OCI-LY3 (cell line): ENCODE measurements around the gene DHRSX.
"Not testable (repeated sequence)": the region's sequence is repeated elsewhere in the genome, so short reads cannot be mapped to it uniquely, and the experiment has no call there.

ENCODE experiments used
- H2AFZ ChIP-seq: fragments of 200-600, 300-600 bp; shearing (Covaris generic); 2 replicates; pipeline ENCODE4 v1.6.0; 2014; ENCODE audit warnings: antibody characterized with exemption, low read depth, low read length
- H3K27ac ChIP-seq: fragments of 200-600, 300-600 bp; sonication (generic); 2 replicates; pipeline ENCODE4 v1.5.1; 2014; ENCODE audit warnings: mild to moderate bottlenecking, low read length, moderate library complexity, mixed read lengths
- H3K27me3 ChIP-seq: fragments of 200-600, 300-600 bp; sonication (generic); 2 replicates; pipeline ENCODE4 v1.6.1; 2014; ENCODE audit warnings: low read depth, low read length, mixed read lengths
- H3K36me3 ChIP-seq: fragments of 200-600, 300-600 bp; sonication (generic); replicated peaks from 2 replicates; pipeline ENCODE3; 2014; ENCODE audit warnings: low read depth, low read length, mixed read lengths
- H3K4me1 ChIP-seq: fragments of 300-600, 200-600 bp; sonication (generic); 2 replicates; pipeline ENCODE4 v1.6.1; 2014; ENCODE audit warnings: low read length, mixed read lengths
- H3K4me2 ChIP-seq: fragments of 200-600, 300-600 bp; sonication (generic); 2 replicates; pipeline ENCODE4 v1.6.1; 2014; ENCODE audit warnings: low read length, mixed read lengths
- H3K4me3 ChIP-seq: fragments of 300-600, 200-600 bp; sonication (generic); 2 replicates; pipeline ENCODE4 v1.5.1; 2014; ENCODE audit warnings: antibody characterized with exemption, mild to moderate bottlenecking, low read length, moderate library complexity
- H3K79me2 ChIP-seq: fragments of 300-600, 200-600 bp; shearing (Covaris generic); 2 replicates; pipeline ENCODE4 v1.6.1; 2014; ENCODE audit warnings: mild to moderate bottlenecking, low read length, mixed read lengths
- H3K9ac ChIP-seq: fragments of 300-600, 200-600 bp; shearing (Covaris generic); 2 replicates; pipeline ENCODE4 v1.6.0; 2014; ENCODE audit warnings: mild to moderate bottlenecking, low read length, moderate library complexity
- H3K9me3 ChIP-seq: fragments of 200-600, 300-600 bp; shearing (Covaris generic); 2 replicates; pipeline ENCODE4 v1.6.1; 2014; ENCODE audit warnings: low read length, mixed read lengths; ENCODE audit not compliant: insufficient read depth
- H4K20me1 ChIP-seq: fragments of 200-600, 300-600 bp; sonication (generic); 2 replicates; pipeline ENCODE4 v1.6.1; 2016; ENCODE audit warnings: low read length, mixed read lengths; ENCODE audit not compliant: insufficient read depth
- EZH2phosphoT487 ChIP-seq: fragments of 200-600 bp; shearing (Covaris generic); IDR thresholded peaks from 2 replicates; pipeline ENCODE4 v1.6.1; 2018; ENCODE audit warnings: antibody characterized with exemption, mixed run types, low read depth
- TF ChIP-seq, protein P1 (sequence below): fragments of 200-600, 300-600 bp; sonication (generic); IDR thresholded peaks from 2 replicates; pipeline ENCODE4 v1.5.1; 2014; ENCODE audit warnings: antibody characterized with exemption, low read length, low read depth

Gene DHRSX

DNA sequence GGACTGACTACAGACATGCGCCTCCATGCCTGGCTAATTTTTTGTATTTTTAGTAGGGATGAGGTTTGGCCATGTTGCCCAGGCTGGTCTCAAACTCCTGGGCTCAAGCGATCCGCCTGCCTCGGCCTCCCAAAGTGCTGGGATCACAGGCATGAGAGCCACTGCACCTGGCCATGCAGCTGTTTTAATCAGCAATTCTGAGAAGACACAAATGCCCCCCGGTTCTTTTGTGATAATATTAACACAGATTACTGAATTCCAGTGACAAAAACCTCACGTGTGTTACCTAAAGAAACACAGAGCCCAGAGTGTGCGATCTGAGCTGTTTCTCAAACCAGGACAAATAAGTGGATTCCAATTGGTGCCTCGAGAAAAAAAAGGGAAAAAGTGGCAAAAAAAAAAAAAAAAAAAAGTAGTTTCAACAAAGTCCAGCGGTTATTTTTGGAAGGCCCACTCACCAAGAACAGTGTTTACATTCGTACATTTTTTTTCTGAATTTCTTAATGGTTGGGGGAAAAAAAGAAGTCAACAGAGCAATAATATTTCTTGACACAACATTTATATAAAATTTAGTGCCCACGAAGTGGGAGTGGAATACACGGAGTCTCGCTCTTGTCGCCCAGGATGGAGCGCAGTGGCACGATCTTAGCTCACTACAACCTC, 17.2 kb downstream of the DHRSX start:
- no peak overlapping the region for H2AFZ ChIP-seq
- H3K9me3 ChIP-seq: no peaks in the 10 kb centered on the region
- peaks cover 67% of the 10 kb centered on the region for H4K20me1 ChIP-seq
- H3K27ac ChIP-seq: no peak overlapping the region
- H3K36me3 ChIP-seq: peaks cover 49% of the 10 kb centered on the region
- H3K27me3 ChIP-seq: no peaks in the 10 kb centered on the region
- no peak overlapping the region for H3K4me2 ChIP-seq
- TF ChIP-seq EZH2phosphoT487: no peak
- TF ChIP-seq, protein P1, sequence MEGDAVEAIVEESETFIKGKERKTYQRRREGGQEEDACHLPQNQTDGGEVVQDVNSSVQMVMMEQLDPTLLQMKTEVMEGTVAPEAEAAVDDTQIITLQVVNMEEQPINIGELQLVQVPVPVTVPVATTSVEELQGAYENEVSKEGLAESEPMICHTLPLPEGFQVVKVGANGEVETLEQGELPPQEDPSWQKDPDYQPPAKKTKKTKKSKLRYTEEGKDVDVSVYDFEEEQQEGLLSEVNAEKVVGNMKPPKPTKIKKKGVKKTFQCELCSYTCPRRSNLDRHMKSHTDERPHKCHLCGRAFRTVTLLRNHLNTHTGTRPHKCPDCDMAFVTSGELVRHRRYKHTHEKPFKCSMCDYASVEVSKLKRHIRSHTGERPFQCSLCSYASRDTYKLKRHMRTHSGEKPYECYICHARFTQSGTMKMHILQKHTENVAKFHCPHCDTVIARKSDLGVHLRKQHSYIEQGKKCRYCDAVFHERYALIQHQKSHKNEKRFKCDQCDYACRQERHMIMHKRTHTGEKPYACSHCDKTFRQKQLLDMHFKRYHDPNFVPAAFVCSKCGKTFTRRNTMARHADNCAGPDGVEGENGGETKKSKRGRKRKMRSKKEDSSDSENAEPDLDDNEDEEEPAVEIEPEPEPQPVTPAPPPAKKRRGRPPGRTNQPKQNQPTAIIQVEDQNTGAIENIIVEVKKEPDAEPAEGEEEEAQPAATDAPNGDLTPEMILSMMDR: no peak
- H3K79me2 ChIP-seq: peaks cover 83% of the 10 kb centered on the region
- no peak overlapping the region for H3K4me3 ChIP-seq
- H3K9ac ChIP-seq: no peak overlapping the region
- H3K4me1 ChIP-seq: no peaks in the 10 kb centered on the region

DNA sequence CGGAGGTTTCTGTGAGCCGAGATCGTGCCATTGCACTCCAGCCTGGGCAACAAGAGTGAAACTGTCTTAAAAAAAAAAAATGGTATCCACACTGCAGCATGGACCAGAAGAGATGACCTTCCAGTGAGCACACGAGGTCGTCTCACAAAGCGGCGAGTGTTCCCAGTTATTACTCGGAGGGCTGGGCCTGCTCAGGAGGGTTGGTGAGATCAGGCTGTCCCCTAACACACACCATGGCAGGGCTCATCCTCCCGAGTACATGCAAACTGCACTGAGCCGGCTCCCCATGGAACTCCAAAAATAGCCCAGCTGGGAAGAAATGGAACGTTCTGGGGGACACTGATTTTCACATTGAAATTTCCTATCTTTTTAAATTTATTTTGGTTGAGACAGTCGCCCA, 19.2 kb downstream of the DHRSX start:
- not testable (repeated sequence) for H3K4me2 ChIP-seq, H2AFZ ChIP-seq, H3K9ac ChIP-seq, H3K4me3 ChIP-seq, H3K4me1 ChIP-seq, H3K9me3 ChIP-seq, H3K27me3 ChIP-seq, H3K27ac ChIP-seq
- Histone ChIP-seq H4K20me1 (peaks cover 57% of the 10 kb centered on the region), H3K79me2 (peaks cover 81% of the 10 kb centered on the region), H3K36me3 (peaks cover 31% of the 10 kb centered on the region)

DNA sequence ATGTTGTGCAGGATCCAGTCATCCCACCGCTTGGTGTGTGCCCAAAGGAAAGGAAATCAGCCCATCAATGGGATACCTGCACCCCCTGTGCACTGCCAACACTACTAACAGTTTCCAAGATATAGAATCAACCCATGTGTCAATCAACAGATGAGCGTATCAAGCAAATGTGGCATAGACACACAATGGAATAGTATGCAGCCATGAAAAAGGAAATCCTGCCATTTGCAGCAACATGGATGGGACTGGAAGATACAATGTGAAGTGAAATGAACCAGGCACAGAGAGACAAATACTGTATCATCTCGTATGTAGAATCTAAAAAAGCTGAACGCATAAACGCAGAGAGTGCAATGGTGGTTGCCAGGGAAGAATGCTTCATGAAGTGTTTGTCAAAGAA, 20.8 kb downstream of the DHRSX start:
- Histone ChIP-seq H3K36me3 (peaks cover 21% of the 10 kb centered on the region), H3K79me2 (peaks cover 83% of the 10 kb centered on the region), H4K20me1 (peaks cover 59% of the 10 kb centered on the region)
- not testable (repeated sequence) for H3K27ac ChIP-seq, H3K4me2 ChIP-seq, H3K9me3 ChIP-seq, H3K4me3 ChIP-seq, H2AFZ ChIP-seq, H3K4me1 ChIP-seq, H3K9ac ChIP-seq, H3K27me3 ChIP-seq

DNA sequence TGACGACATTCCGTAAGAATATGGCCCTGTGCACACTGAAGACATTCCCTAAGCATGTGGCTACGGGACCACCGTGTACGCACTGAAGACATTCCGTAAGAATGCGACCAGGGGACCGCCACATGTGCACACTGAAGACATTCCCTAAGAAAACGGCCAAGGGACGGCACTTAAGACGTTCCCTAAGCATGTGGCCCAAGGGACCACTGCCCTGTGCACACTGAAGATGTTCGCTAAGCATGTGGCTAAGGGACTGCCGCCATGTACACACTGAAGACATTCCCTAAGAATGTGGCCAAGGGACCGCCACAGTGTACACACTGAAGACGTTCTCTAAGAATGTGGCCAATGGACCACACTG, 21.4 kb downstream of the DHRSX start:
- TF ChIP-seq, protein P1: no peak
- no peak for TF ChIP-seq EZH2phosphoT487
- Histone ChIP-seq H3K79me2 (peaks cover 83% of the 10 kb centered on the region), H3K27me3 (no peaks in the 10 kb centered on the region), H4K20me1 (peaks cover 59% of the 10 kb centered on the region), H3K9ac (no peak overlapping the region), H3K4me2 (no peak overlapping the region), H3K4me3 (no peak overlapping the region), H2AFZ (no peak overlapping the region), H3K9me3 (no peaks in the 10 kb centered on the region), H3K27ac (no peak overlapping the region), H3K4me1 (no peaks in the 10 kb centered on the region), H3K36me3 (peaks cover 15% of the 10 kb centered on the region)

DNA sequence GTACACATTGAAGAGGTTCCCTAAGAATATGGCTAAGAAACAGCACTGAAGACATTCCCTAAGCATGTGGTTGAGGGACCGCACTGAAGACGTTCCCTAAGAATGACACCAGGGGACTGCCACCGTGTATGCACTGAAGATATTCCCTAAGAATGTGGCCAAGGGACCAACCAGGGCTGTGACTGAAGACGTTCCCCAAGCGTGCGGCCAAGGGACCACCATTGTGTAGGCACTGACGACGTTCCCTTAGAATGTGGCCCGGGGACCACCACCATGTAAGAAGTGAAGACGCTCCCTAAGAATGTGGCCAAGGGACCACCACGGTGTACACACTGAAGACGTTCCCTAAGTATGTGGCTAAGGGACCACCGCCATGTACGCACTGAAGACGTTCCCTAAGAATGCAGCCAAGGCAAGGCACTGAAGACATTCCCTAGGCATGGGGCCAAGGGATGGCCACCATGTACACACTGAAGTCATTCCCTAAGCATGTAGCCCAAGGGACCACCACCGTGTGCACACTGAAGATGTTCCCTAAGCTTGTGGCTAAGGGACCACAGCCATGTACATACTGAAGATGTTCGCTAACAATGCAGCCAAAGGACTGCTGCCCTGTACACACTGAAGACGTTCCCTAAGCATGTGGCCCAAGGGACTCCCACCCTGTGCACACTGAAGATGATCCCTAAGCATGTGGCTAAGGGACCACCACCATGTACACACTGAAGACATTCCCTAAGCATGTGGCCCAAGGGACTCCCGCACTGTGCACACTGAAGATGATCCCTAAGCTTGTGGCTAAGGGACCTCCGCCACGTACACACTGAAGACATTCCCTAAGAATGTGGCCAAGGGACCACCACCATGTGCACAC, 22.0 kb downstream of the DHRSX start:
- H3K79me2 ChIP-seq: peaks cover 83% of the 10 kb centered on the region
- TF ChIP-seq, protein P1: no peak
- TF ChIP-seq EZH2phosphoT487: no peak
- H3K27me3 ChIP-seq: no peaks in the 10 kb centered on the region
- no peak overlapping the region for H3K4me3 ChIP-seq
- H3K9me3 ChIP-seq: no peaks in the 10 kb centered on the region
- H3K36me3 ChIP-seq: peaks cover 12% of the 10 kb centered on the region
- no peaks in the 10 kb centered on the region for H3K4me1 ChIP-seq
- H4K20me1 ChIP-seq: peaks cover 60% of the 10 kb centered on the region
- no peak overlapping the region for H3K27ac ChIP-seq
- H3K4me2 ChIP-seq: no peak overlapping the region
- H3K9ac ChIP-seq: no peak overlapping the region
- no peak overlapping the region for H2AFZ ChIP-seq

DNA sequence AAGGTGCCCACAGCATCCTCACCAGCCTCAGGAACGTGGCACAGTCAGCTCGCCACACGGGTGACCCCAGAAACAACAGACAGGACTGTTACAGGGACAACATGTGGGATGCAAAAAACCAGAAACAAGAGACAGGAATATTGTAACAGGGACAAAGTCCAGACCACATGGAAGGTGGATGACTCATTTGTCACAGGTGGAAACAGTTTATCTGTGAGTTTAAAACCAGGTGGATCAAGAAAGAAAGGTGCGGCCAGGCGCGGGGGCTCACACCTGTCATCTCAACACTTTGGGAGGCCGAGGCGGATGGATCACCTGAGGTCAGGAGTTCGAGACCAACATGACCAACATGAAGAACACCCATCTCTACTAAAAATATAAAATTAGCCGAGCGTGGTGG, 23.5 kb downstream of the DHRSX start:
- not testable (repeated sequence) for H3K9me3 ChIP-seq, H2AFZ ChIP-seq, H3K4me1 ChIP-seq, H3K4me2 ChIP-seq, H3K27ac ChIP-seq, H3K27me3 ChIP-seq, H3K4me3 ChIP-seq, H3K9ac ChIP-seq
- Histone ChIP-seq H4K20me1 (peaks cover 60% of the 10 kb centered on the region), H3K79me2 (peaks cover 88% of the 10 kb centered on the region), H3K36me3 (peaks cover 12% of the 10 kb centered on the region)
